HK-2 (cell line): ENCODE data around the gene CYP20A1.
"Not testable (repeated sequence)": the region's sequence is repeated elsewhere in the genome, so short reads cannot be mapped to it uniquely, and the experiment has no call there.

Experiments used
- DNase-seq: peaks from one replicate; pipeline ENCODE4 v3.0.0-alpha.2; 2018; ENCODE audit not compliant: unreplicated experiment

Gene CYP20A1

GRCh38 chr2:203280428-203281064, 41.7 kb downstream of the CYP20A1 start:
- DNase-seq, result no peak

GRCh38 chr2:203282101-203282500, 43.3 kb downstream of the CYP20A1 start:
- DNase-seq, result no peak

GRCh38 chr2:203286532-203286931, 47.7 kb downstream of the CYP20A1 start:
- DNase-seq, result no peak

GRCh38 chr2:203301667-203302066, 62.8 kb downstream of the CYP20A1 start:
- DNase-seq, result no peak

GRCh38 chr2:203302586-203302985, 63.8 kb downstream of the CYP20A1 start:
- DNase-seq, result not testable (repeated sequence)

- no peak for DNase-seq
These were observed 72.0 kb downstream of the CYP20A1 start for GRCh38 chr2:203310688-203311436.

GRCh38 chr2:203326356-203326755, 87.5 kb downstream of the CYP20A1 start:
- DNase-seq, result no peak

GRCh38 chr2:203327582-203327900, 88.7 kb downstream of the CYP20A1 start:
- DNase-seq, result no peak

GRCh38 chr2:203327901-203328759, 89.3 kb downstream of the CYP20A1 start, which contains the start of gene ABI2:
Gene ABI2, plus strand, starts transcription at chr2:203328394. Its CDS starts 121 bp downstream, at chr2:203328515.
- peak; percentile 87 for DNase-seq

GRCh38 chr2:203328760-203329540, 90.1 kb downstream of the CYP20A1 start:
- peak; percentile 5 for DNase-seq

- DNase-seq, result no peak
These were observed 91.6 kb downstream of the CYP20A1 start for GRCh38 chr2:203330434-203330833.

- no peak for DNase-seq
These were observed 99.5 kb downstream of the CYP20A1 start for GRCh38 chr2:203338322-203338721.

GRCh38 chr2:203340791-203341487, 102.1 kb downstream of the CYP20A1 start:
- no peak for DNase-seq

- DNase-seq, result no peak
These were observed 103.0 kb downstream of the CYP20A1 start for GRCh38 chr2:203341741-203342310.

- not testable (repeated sequence) for DNase-seq
These were observed 103.6 kb downstream of the CYP20A1 start for GRCh38 chr2:203342374-203342773.

- no peak for DNase-seq
These were observed 105.8 kb downstream of the CYP20A1 start for GRCh38 chr2:203344667-203345066.

GRCh38 chr2:203346612-203347011, 107.8 kb downstream of the CYP20A1 start:
- DNase-seq, result no peak

- DNase-seq, result no peak
These were observed 108.6 kb downstream of the CYP20A1 start for GRCh38 chr2:203347375-203347774.

- no peak for DNase-seq
These were observed 113.9 kb downstream of the CYP20A1 start for GRCh38 chr2:203352604-203353255.

GRCh38 chr2:203354966-203355365, 116.1 kb downstream of the CYP20A1 start:
- DNase-seq, result no peak
